Adrenal gland (tissue), 5 donors: ENCODE data around the gene REXO5.

ENCODE experiments used
- POLR2A ChIP-seq, 2 donors: fragments of 450-650 bp; IDR thresholded peaks; one replicate each; pipeline ENCODE4 v1.6.1; 2017; ENCODE audit warnings: antibody characterized with exemption in 2 of 2, mild to moderate bottlenecking in 2 of 2, moderate library complexity in 1 of 2
- TF ChIP-seq, protein P1 (sequence below), 6 experiments: fragments of 450-650 bp in 4 of 6; fragments of 200-600 bp in 2 of 6; sonication (generic) in 1 of 6; IDR thresholded peaks; 1 replicate in 5 of 6; 2 replicates in 1 of 6; pipeline versions ENCODE4 v1.5.1 to v1.8.0; 2016 to 2021; ENCODE audit warnings: antibody characterized with exemption in 6 of 6, mild to moderate bottlenecking in 2 of 6, moderate library complexity in 1 of 6
- donor health status: DM: no; HTN: no; CAD: no.

DNA sequence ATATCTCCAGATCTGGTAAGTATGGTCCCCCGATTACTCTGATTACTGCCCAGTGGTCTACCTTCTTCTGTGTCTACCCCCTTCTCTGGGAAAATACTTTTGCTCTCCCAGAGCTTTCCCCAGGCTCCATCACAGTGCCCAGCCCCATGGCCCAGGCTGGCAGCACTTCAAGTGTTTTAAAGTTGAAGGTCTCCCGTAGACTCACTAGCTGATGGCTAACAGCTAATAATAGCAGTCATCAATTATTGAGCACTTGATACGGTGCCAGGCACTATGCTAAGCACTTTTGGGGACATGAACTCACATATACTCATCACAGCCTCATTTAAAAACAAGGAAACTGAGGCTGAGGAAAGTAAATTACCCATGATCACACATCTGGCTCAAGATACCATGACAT, 60.5 kb downstream of the REXO5 start:
- no peak for TF ChIP-seq POLR2A (IDR thresholded peaks at IDR 0.05)
- TF ChIP-seq, protein P1, sequence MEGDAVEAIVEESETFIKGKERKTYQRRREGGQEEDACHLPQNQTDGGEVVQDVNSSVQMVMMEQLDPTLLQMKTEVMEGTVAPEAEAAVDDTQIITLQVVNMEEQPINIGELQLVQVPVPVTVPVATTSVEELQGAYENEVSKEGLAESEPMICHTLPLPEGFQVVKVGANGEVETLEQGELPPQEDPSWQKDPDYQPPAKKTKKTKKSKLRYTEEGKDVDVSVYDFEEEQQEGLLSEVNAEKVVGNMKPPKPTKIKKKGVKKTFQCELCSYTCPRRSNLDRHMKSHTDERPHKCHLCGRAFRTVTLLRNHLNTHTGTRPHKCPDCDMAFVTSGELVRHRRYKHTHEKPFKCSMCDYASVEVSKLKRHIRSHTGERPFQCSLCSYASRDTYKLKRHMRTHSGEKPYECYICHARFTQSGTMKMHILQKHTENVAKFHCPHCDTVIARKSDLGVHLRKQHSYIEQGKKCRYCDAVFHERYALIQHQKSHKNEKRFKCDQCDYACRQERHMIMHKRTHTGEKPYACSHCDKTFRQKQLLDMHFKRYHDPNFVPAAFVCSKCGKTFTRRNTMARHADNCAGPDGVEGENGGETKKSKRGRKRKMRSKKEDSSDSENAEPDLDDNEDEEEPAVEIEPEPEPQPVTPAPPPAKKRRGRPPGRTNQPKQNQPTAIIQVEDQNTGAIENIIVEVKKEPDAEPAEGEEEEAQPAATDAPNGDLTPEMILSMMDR (IDR thresholded peaks at IDR 0.05): no peak
